Kidney tubule cell (primary cell): Measurements from ENCODE around the gene RAPGEF1.
A peak's percentile ranks its signal among the peaks of the same experiment; 100 is the strongest.
"Not testable (repeated sequence)": the region's sequence is repeated elsewhere in the genome, so short reads cannot be mapped to it uniquely, and the experiment has no call there.

Experiments
- DNase-seq: peaks from one replicate; pipeline ENCODE4 v3.0.0-alpha.2; 2018; ENCODE audit warnings: low spot score

Gene RAPGEF1

GRCh38 chr9:131685753-131686706, 53.8 kb downstream of the RAPGEF1 start:
- DNase-seq: no peak

- DNase-seq: not testable (repeated sequence)
Measured at GRCh38 chr9:131683094-131683493, 56.8 kb downstream of the RAPGEF1 start.

GRCh38 chr9:131682261-131682660, 57.6 kb downstream of the RAPGEF1 start:
- DNase-seq: no peak

- not testable (repeated sequence) for DNase-seq
Measured at GRCh38 chr9:131681826-131682225, 58.0 kb downstream of the RAPGEF1 start.

- not testable (repeated sequence) for DNase-seq
Measured at GRCh38 chr9:131681108-131681507, 58.8 kb downstream of the RAPGEF1 start.

GRCh38 chr9:131679261-131680020, 60.4 kb downstream of the RAPGEF1 start:
- DNase-seq: peak; percentile 38

- DNase-seq: peak; percentile 94
Measured at GRCh38 chr9:131678499-131679111, 61.3 kb downstream of the RAPGEF1 start.

GRCh38 chr9:131677444-131678180, 62.3 kb downstream of the RAPGEF1 start:
- peak; percentile 66 for DNase-seq

GRCh38 chr9:131677049-131677443, 62.8 kb downstream of the RAPGEF1 start:
- peak; percentile 41 for DNase-seq

GRCh38 chr9:131676431-131676972, 63.4 kb downstream of the RAPGEF1 start:
- DNase-seq: no peak

GRCh38 chr9:131675437-131676022, 64.3 kb downstream of the RAPGEF1 start:
- no peak for DNase-seq

GRCh38 chr9:131674425-131675421, 65.2 kb downstream of the RAPGEF1 start:
- DNase-seq: peak; percentile 23

- DNase-seq: no peak
Measured at GRCh38 chr9:131673531-131673930, 66.3 kb downstream of the RAPGEF1 start.

GRCh38 chr9:131673068-131673467, 66.8 kb downstream of the RAPGEF1 start:
- no peak for DNase-seq

GRCh38 chr9:131672451-131672850, 67.4 kb downstream of the RAPGEF1 start:
- DNase-seq: no peak

GRCh38 chr9:131671133-131671520, 68.7 kb downstream of the RAPGEF1 start:
- DNase-seq: no peak

GRCh38 chr9:131670247-131671132, 69.4 kb downstream of the RAPGEF1 start:
- DNase-seq: no peak

GRCh38 chr9:131669269-131670157, 70.4 kb downstream of the RAPGEF1 start:
- no peak for DNase-seq
